Bronchial epithelial cell (primary cell): Measurements from ENCODE around the gene USP40. TPM values are rescaled to one million over a fixed set of nuclear protein-coding genes. Genes with fewer than 3 reads are reported as not detected.

Source experiments
- DNase-seq: peaks from one replicate; pipeline ENCODE4 v3.0.0-alpha.2; 2010; ENCODE audit warnings: low read depth
- FAIRE-seq: peaks from 2 replicates; lab custom pipeline; 2011; peaks lifted over from hg19 to GRCh38; lab: Jason Lieb, UNC
- H3K27me3 ChIP-seq: 2 replicates; pipeline ENCODE4 v1.5.1; 2011; ENCODE audit warnings: low read length; ENCODE audit not compliant: control insufficient read depth, insufficient read depth
- H3K36me3 ChIP-seq: 2 replicates; pipeline ENCODE4 v1.5.1; 2011; ENCODE audit warnings: low read length; ENCODE audit not compliant: control insufficient read depth, insufficient read depth
- H3K4me3 ChIP-seq: 2 replicates; pipeline ENCODE4 v1.5.1; 2011; ENCODE audit warnings: mild to moderate bottlenecking, low read depth, low read length, control low read depth
- CTCF ChIP-seq: IDR thresholded peaks from 2 replicates; pipeline ENCODE4 v1.5.1; 2011; ENCODE audit warnings: mild to moderate bottlenecking, moderate library complexity, low read length, control low read depth, inconsistent platforms; ENCODE audit not compliant: insufficient read depth, severe bottlenecking
- total RNA-seq: library from RNA; depleted of rRNA; stranded (reverse); fragments of >200 nt; gene quantifications from 2 replicates; pipeline ENCODE4 v1.2.1, GENCODE V29; 2014

The USP40 gene
- total RNA-seq, 1 donor from 2014 or later: 21.1 TPM

DNA sequence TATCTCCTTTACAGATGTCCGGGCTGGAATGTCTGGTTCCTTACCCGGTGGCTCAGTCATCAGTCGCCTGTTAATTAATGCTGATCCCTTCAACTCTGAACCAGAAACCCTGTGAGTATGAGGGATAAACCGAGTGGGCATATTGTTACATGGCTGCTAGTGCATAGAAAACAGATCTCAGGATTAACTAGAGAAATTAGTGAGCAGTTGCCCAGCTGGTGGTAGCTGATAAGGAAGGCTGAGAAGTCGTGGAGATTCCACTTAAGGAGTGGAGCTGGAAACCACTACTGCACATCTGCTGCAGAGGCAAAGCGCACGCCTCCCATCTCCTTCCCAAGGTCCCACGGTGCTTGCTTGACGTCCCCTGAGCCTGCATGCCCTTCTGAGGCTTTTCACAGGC, 114.6 kb downstream of the USP40 start:
- Histone ChIP-seq H3K36me3 (peaks cover 17% of the 10 kb centered on the region), H3K4me3 (no peak overlapping the region), H3K27me3 (no peaks in the 10 kb centered on the region)
- no peak for DNase-seq
- no peak for TF ChIP-seq CTCF
- no peak for FAIRE-seq

- peaks cover 18% of the 10 kb centered on the region for H3K36me3 ChIP-seq
- H3K4me3 ChIP-seq: no peak overlapping the region
- DNase-seq (no peak), FAIRE-seq (no peak)
- H3K27me3 ChIP-seq: no peaks in the 10 kb centered on the region
- TF ChIP-seq CTCF: no peak
Observed at GRCh38 chr2:233450864-233451575, 115.6 kb downstream of the USP40 start.

- peaks cover 22% of the 10 kb centered on the region for H3K36me3 ChIP-seq
Observed at GRCh38 chr2:233449921-233450863, 116.4 kb downstream of the USP40 start.

GRCh38 chr2:233449081-233449901, 117.3 kb downstream of the USP40 start:
- DNase-seq: peak; percentile 28

More at GRCh38 chr2:233449921-233450863, 116.4 kb downstream of the USP40 start:
- Histone ChIP-seq H3K4me3 (no peak overlapping the region), H3K27me3 (no peaks in the 10 kb centered on the region)
- FAIRE-seq (no peak), DNase-seq (no peak)
- TF ChIP-seq CTCF: no peak

More at GRCh38 chr2:233449081-233449901, 117.3 kb downstream of the USP40 start:
- Histone ChIP-seq H3K4me3 (no peak overlapping the region), H3K36me3 (peaks cover 22% of the 10 kb centered on the region), H3K27me3 (no peaks in the 10 kb centered on the region)
- TF ChIP-seq CTCF: peak; percentile 90
- FAIRE-seq: no peak
